CD14-positive monocyte (primary cell): ENCODE measurements around the gene GATD1. TPM values are rescaled to one million over a fixed set of nuclear protein-coding genes. Genes with fewer than 3 reads are reported as not detected.
A peak's percentile ranks its signal among the peaks of the same experiment; 100 is the strongest.

ENCODE experiments used
- DNase-seq, 3 donors: peaks; one replicate each; pipeline ENCODE4 v3.0.0-alpha.2; 2011 to 2022
- H2AFZ ChIP-seq: 2 replicates; pipeline ENCODE4 v1.6.0; 2012; ENCODE audit warnings: mild to moderate bottlenecking, low read depth, low read length, inconsistent platforms; ENCODE audit not compliant: insufficient read depth, poor library complexity, severe bottlenecking
- H3K27ac ChIP-seq, 2 donors: 1 replicate in 1 of 2; 2 replicates in 1 of 2; pipeline ENCODE4 v1.5.1; 2012 to 2013; ENCODE audit warnings: low read length in 2 of 2, control low read depth in 1 of 2, inconsistent platforms in 1 of 2, low read depth in 1 of 2, mild to moderate bottlenecking in 1 of 2
- H3K27me3 ChIP-seq, 2 donors: one replicate each; pipeline versions ENCODE4 v1.6.0 to v1.6.1; 2011 to 2013; ENCODE audit warnings: low read length in 2 of 2; ENCODE audit not compliant: control insufficient read depth in 2 of 2, insufficient read depth in 2 of 2
- H3K36me3 ChIP-seq, 2 donors: replicated peaks in 1 of 2; 1 replicate in 1 of 2; 2 replicates in 1 of 2; pipeline versions ENCODE4 v1.5.1 to v1.6.1; 2012 to 2013; ENCODE audit warnings: low read length in 2 of 2, control low read depth in 1 of 2, inconsistent platforms in 1 of 2, mild to moderate bottlenecking in 1 of 2; ENCODE audit not compliant: insufficient read depth in 2 of 2, control insufficient read depth in 1 of 2
- H3K4me1 ChIP-seq, 2 donors: 1 replicate in 1 of 2; 2 replicates in 1 of 2; pipeline versions ENCODE4 v1.5.1 to v1.6.1; 2012 to 2013; ENCODE audit warnings: low read length in 2 of 2, control low read depth in 1 of 2, inconsistent platforms in 1 of 2, mild to moderate bottlenecking in 1 of 2, moderate library complexity in 1 of 2; ENCODE audit not compliant: insufficient read depth in 2 of 2, control insufficient read depth in 1 of 2
- H3K4me2 ChIP-seq: replicated peaks from 2 replicates; pipeline ENCODE3; 2012; ENCODE audit warnings: low read length, moderate library complexity, mild to moderate bottlenecking; ENCODE audit not compliant: poor library complexity, severe bottlenecking; ENCODE audit errors: extremely low read depth
- H3K4me3 ChIP-seq, 3 experiments: fragments of 200-600 bp in 1 of 3; sonication (generic) in 1 of 3; replicated peaks in 1 of 3; 1 replicate in 2 of 3; 2 replicates in 1 of 3; pipeline ENCODE4 v1.5.1; 2011 to 2013; ENCODE audit warnings: low read length in 3 of 3, mild to moderate bottlenecking in 3 of 3, control low read depth in 2 of 3, low read depth in 2 of 3, inconsistent platforms in 1 of 3, moderate library complexity in 1 of 3
- H3K79me2 ChIP-seq: 2 replicates; pipeline ENCODE4 v1.6.0; 2012; ENCODE audit warnings: mild to moderate bottlenecking, control low read depth, inconsistent platforms, low read length, moderate library complexity; ENCODE audit not compliant: insufficient read depth
- H3K9ac ChIP-seq: 2 replicates; pipeline ENCODE4 v1.6.0; 2017; ENCODE audit warnings: low read length, mild to moderate bottlenecking; ENCODE audit not compliant: insufficient read depth, poor library complexity, severe bottlenecking
- H3K9me3 ChIP-seq, 2 donors: replicated peaks in 1 of 2; 1 replicate in 1 of 2; 2 replicates in 1 of 2; pipeline versions ENCODE4 v1.5.1 to v1.6.1; 2012 to 2013; ENCODE audit warnings: low read length in 2 of 2, control low read depth in 1 of 2; ENCODE audit not compliant: control insufficient read depth in 1 of 2, insufficient read depth in 1 of 2
- H4K20me1 ChIP-seq: 2 replicates; pipeline ENCODE4 v1.6.0; 2012; ENCODE audit warnings: mild to moderate bottlenecking, low read length, control low read depth, moderate library complexity; ENCODE audit not compliant: insufficient read depth
- H3K27ac Mint-ChIP-seq, 7 donors: one replicate each; pipeline ENCODE4 v1.8.0; 2020; ENCODE audit warnings: mild to moderate bottlenecking in 7 of 7, mixed read lengths in 7 of 7, moderate library complexity in 6 of 7, inconsistent platforms in 2 of 7
- H3K27me3 Mint-ChIP-seq, 3 donors: one replicate each; pipeline ENCODE4 v1.8.0; 2021 to 2022; ENCODE audit warnings: low read depth in 3 of 3, mild to moderate bottlenecking in 3 of 3, mixed read lengths in 3 of 3, moderate library complexity in 3 of 3, inconsistent platforms in 1 of 3
- H3K36me3 Mint-ChIP-seq, 2 donors: one replicate each; pipeline ENCODE4 v1.8.0; 2020; ENCODE audit warnings: mixed read lengths in 2 of 2, inconsistent platforms in 1 of 2, mild to moderate bottlenecking in 1 of 2
- H3K4me1 Mint-ChIP-seq: one replicate; pipeline ENCODE4 v1.8.0; 2020; ENCODE audit warnings: mild to moderate bottlenecking, mixed read lengths
- H3K4me3 Mint-ChIP-seq, 2 donors: one replicate each; pipeline ENCODE4 v1.8.0; 2020; ENCODE audit warnings: mild to moderate bottlenecking in 2 of 2, mixed read lengths in 2 of 2, moderate library complexity in 1 of 2
- H3K9me3 Mint-ChIP-seq, 7 donors: one replicate each; pipeline ENCODE4 v1.8.0; 2020 to 2022; ENCODE audit warnings: mixed read lengths in 7 of 7, mild to moderate bottlenecking in 6 of 7, moderate library complexity in 6 of 7, inconsistent platforms in 2 of 7
- CTCF ChIP-seq: fragments of 200-600 bp; IDR thresholded peaks from one replicate; pipeline ENCODE4 v1.8.0; 2022; ENCODE audit warnings: antibody characterized with exemption, mild to moderate bottlenecking
- WGBS: methylation state at CpG from one replicate; pipeline ENCODE4 v1.1.5; 2013; ENCODE audit warnings: missing lambda C conversion rate; ENCODE audit not compliant: insufficient coverage; 5-methylcytosine and 5-hydroxymethylcytosine counted together
- intact Hi-C, 2 donors: fragments of 100-400 bp; cut with micrococcal nuclease; formaldehyde crosslinking; loops; one replicate each; pipeline versions ENCODE4 v1.15.0 to v1.15.1; 2023
- polyA plus RNA-seq, 3 donors: library from polyadenylated mRNA; depleted of rRNA in 1 of 3; unstranded in 2 of 3; stranded (reverse) in 1 of 3; fragments of 300-500 nt in 2 of 3; fragments of >200 nt in 1 of 3; fragmentation: Illumina TruSeq in 2 of 3; gene quantifications; 1 replicate in 2 of 3; 2 replicates in 1 of 3; pipeline ENCODE4 v1.2.3, GENCODE V29; 2012 to 2021

Gene GATD1
- polyA plus RNA-seq, 3 donors: 4.5 to 45.6 (median 4.6) TPM

GRCh38 chr11:773425-773824, 3.9 kb downstream of the GATD1 start:
- Histone ChIP-seq H2AFZ (no peak overlapping the region), H4K20me1 (peaks cover 53% of the 10 kb centered on the region), H3K27me3 (no peaks in the 10 kb centered on the region), H3K79me2 (peaks cover 50% of the 10 kb centered on the region), H3K4me2 (no peak overlapping the region), H3K4me1 (peaks cover 23 to 27% of the 10 kb centered on the region in 2 donors), H3K27ac (no peak overlapping the region), H3K9me3 (no peaks in the 10 kb centered on the region), H3K36me3 (peaks cover 41 to 42% of the 10 kb centered on the region in 2 donors), H3K9ac (no peak overlapping the region), H3K4me3 (no peak overlapping the region)
- peaks cover 15 to 54% of the 10 kb centered on the region in 2 donors for H3K36me3 Mint-ChIP-seq
- DNase-seq: no peak
- 92% methylated on average over 3 of the region's 5 CpGs for WGBS
- H3K27ac Mint-ChIP-seq: peak overlapping the region in 2 of 7 donors; percentile 15 to 43
- no peak for TF ChIP-seq CTCF
- H3K4me1 Mint-ChIP-seq: peaks cover 23% of the 10 kb centered on the region
- peaks cover 0 to 2% (median 0%) of the 10 kb centered on the region in 7 donors for H3K9me3 Mint-ChIP-seq
- peaks cover 0 to 2% (median 0%) of the 10 kb centered on the region in 3 donors for H3K27me3 Mint-ChIP-seq
- H3K4me3 Mint-ChIP-seq: no peak overlapping the region
- intact Hi-C loops: no loop called here

- no peaks in the 10 kb centered on the region for H3K27me3 ChIP-seq
- peaks cover 15 to 20% of the 10 kb centered on the region in 2 donors for H3K4me1 ChIP-seq
- intact Hi-C loops: no loop called here
- no peak overlapping the region for H3K4me3 ChIP-seq
- 97% methylated on average over 28 of the region's 34 CpGs for WGBS
- DNase-seq: no peak
- H3K4me2 ChIP-seq: no peak overlapping the region
- H4K20me1 ChIP-seq: peaks cover 54% of the 10 kb centered on the region
- H3K27ac ChIP-seq: no peak overlapping the region
- Mint-ChIP-seq H3K36me3 (peaks cover 15 to 58% of the 10 kb centered on the region in 2 donors), H3K27ac (peak overlapping the region in 1 of 7 donors; percentile 43), H3K27me3 (peaks cover 0 to 2% (median 0%) of the 10 kb centered on the region in 3 donors), H3K9me3 (peaks cover 0 to 2% (median 0%) of the 10 kb centered on the region in 7 donors), H3K4me1 (peaks cover 16% of the 10 kb centered on the region), H3K4me3 (no peak overlapping the region)
- no peaks in the 10 kb centered on the region for H3K9me3 ChIP-seq
- H2AFZ ChIP-seq: no peak overlapping the region
- TF ChIP-seq CTCF: no peak
- H3K36me3 ChIP-seq: peaks cover 41 to 42% of the 10 kb centered on the region in 2 donors
- no peak overlapping the region for H3K9ac ChIP-seq
- H3K79me2 ChIP-seq: peaks cover 43% of the 10 kb centered on the region
Observed at GRCh38 chr11:772429-773390, 4.6 kb downstream of the GATD1 start.
